ENCODE measurements around the gene RAX2. TPM values are rescaled to one million over a fixed set of nuclear protein-coding genes. Genes with fewer than 3 reads are reported as not detected.

The RAX2 gene
- total and polyA plus RNA-seq, 2 of the 13 experiments (the other 11 are each of a cell fraction or from before 2014, with no cell fraction given), result not detected

DNA sequence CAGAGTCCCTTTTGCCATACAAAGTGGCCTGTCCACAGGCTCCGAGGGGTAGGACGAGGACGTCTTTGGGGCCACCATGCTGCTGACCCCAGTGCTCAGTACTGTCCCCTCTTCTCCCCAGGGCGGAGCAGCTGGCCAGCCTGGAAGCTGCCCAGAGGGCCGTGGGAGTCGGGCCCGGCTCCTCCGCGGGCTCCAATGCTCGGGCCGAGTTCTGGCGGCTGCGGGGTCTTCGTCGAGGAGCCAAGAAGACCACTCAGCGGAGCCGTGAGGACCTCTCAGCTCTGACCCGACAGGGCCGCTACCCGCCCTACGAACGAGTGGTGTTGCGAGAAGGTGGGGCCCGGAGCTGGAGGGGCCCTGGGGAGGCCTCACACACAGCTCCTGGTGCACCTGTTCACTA lies 31.6 kb downstream of the RAX2 start:
- H3K36me3 ChIP-seq (replicated peaks in 1 of 2; ENCODE audit: control insufficient read depth in 1 of 2, insufficient read depth in 2 of 2, low read length in 2 of 2), result 0 out of 5 replicates have a peak, but pooled peaks cover 0 to 3% of the 10 kb centered on the region in 2 experiments
- no TSS peak for BruUV-seq (replicated peaks)
- POLR2A ChIA-PET, result no interaction called here
- intact Hi-C loops (cut with micrococcal nuclease; ENCODE audit: unreplicated experiment), result no loop called here
- H4K20me1 ChIP-seq (ENCODE audit: insufficient read depth, low read length), result no peaks in the 10 kb centered on the region
- H3K4me1 ChIP-seq (ENCODE audit: insufficient read depth, low read length), result no peaks in the 10 kb centered on the region
- in situ Hi-C loops (cut with HindIII; ENCODE audit: extremely low pct_ligation_motif_present, low pct_unique_long_range_greater_than_20kb), result no loop called here
- H3K9ac ChIP-seq (ENCODE audit: insufficient read depth, low read depth, low read length), result no peak overlapping the region
- no peak overlapping the region for H3K27ac ChIP-seq (ENCODE audit: extremely low read length, insufficient read depth, low read length)
- H3K79me2 ChIP-seq (ENCODE audit: insufficient read depth, low read length), result no peaks in the 10 kb centered on the region
- no peak for ATAC-seq
- H2AFZ ChIP-seq (ENCODE audit: low read length), result no peak overlapping the region
- no peak for FAIRE-seq
- H3K9me3 ChIP-seq (ENCODE audit: low read length), result no peaks in the 10 kb centered on the region
- 94% methylated on average over 24 of the region's 24 CpGs for WGBS (ENCODE audit: low lambda C conversion rate)
- H3K4me2 ChIP-seq (ENCODE audit: low read depth, low read length), result no peak overlapping the region
- no peaks in the 10 kb centered on the region for H3K27me3 ChIP-seq (ENCODE audit: control insufficient read depth in 1 of 2, insufficient read depth in 2 of 2, low read length in 2 of 2)
- no peak for DNase-seq (ENCODE audit: low spot score)
- CTCF ChIA-PET (ENCODE audit: low intra/inter-chr PET ratio, low total read pairs), result no interaction called here
- H3K4me3 ChIP-seq (replicated peaks in 1 of 3; ENCODE audit: insufficient read depth in 1 of 3, low read depth in 2 of 3, low read length in 3 of 3), result no peak overlapping the region
- TF ChIP-seq ZSCAN29 (CRISPR knock-in tag; conservative IDR thresholded peaks at IDR 0.05), result no peak
- TF ChIP-seq PHB2 (IDR thresholded peaks at IDR 0.05; ENCODE audit: partially characterized antibody), result no peak
- TF ChIP-seq KAT7 (CRISPR knock-in tag; IDR thresholded peaks at IDR 0.05; ENCODE audit: borderline replicate concordance), result no peak
- TF ChIP-seq, protein P1, sequence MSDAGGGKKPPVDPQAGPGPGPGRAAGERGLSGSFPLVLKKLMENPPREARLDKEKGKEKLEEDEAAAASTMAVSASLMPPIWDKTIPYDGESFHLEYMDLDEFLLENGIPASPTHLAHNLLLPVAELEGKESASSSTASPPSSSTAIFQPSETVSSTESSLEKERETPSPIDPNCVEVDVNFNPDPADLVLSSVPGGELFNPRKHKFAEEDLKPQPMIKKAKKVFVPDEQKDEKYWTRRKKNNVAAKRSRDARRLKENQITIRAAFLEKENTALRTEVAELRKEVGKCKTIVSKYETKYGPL (CRISPR knock-in tag; IDR thresholded peaks at IDR 0.05), result no peak
- no peak for TF ChIP-seq ZBTB7A (CRISPR knock-in tag; IDR thresholded peaks at IDR 0.05)
- TF ChIP-seq, protein P2, sequence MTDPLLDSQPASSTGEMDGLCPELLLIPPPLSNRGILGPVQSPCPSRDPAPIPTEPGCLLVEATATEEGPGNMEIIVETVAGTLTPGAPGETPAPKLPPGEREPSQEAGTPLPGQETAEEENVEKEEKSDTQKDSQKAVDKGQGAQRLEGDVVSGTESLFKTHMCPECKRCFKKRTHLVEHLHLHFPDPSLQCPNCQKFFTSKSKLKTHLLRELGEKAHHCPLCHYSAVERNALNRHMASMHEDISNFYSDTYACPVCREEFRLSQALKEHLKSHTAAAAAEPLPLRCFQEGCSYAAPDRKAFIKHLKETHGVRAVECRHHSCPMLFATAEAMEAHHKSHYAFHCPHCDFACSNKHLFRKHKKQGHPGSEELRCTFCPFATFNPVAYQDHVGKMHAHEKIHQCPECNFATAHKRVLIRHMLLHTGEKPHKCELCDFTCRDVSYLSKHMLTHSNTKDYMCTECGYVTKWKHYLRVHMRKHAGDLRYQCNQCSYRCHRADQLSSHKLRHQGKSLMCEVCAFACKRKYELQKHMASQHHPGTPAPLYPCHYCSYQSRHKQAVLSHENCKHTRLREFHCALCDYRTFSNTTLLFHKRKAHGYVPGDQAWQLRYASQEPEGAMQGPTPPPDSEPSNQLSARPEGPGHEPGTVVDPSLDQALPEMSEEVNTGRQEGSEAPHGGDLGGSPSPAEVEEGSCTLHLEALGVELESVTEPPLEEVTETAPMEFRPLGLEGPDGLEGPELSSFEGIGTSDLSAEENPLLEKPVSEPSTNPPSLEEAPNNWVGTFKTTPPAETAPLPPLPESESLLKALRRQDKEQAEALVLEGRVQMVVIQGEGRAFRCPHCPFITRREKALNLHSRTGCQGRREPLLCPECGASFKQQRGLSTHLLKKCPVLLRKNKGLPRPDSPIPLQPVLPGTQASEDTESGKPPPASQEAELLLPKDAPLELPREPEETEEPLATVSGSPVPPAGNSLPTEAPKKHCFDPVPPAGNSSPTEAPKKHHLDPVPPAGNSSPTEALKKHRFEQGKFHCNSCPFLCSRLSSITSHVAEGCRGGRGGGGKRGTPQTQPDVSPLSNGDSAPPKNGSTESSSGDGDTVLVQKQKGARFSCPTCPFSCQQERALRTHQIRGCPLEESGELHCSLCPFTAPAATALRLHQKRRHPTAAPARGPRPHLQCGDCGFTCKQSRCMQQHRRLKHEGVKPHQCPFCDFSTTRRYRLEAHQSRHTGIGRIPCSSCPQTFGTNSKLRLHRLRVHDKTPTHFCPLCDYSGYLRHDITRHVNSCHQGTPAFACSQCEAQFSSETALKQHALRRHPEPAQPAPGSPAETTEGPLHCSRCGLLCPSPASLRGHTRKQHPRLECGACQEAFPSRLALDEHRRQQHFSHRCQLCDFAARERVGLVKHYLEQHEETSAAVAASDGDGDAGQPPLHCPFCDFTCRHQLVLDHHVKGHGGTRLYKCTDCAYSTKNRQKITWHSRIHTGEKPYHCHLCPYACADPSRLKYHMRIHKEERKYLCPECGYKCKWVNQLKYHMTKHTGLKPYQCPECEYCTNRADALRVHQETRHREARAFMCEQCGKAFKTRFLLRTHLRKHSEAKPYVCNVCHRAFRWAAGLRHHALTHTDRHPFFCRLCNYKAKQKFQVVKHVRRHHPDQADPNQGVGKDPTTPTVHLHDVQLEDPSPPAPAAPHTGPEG (CRISPR knock-in tag; IDR thresholded peaks at IDR 0.05), result no peak
- no peak for TF ChIP-seq ZNF747 (CRISPR knock-in tag; IDR thresholded peaks at IDR 0.05; ENCODE audit: borderline replicate concordance)
- no peak for TF ChIP-seq AGO1 (IDR thresholded peaks at IDR 0.05; ENCODE audit: low read depth, low read length, poor library complexity, severe bottlenecking)
- TF ChIP-seq, protein P3, sequence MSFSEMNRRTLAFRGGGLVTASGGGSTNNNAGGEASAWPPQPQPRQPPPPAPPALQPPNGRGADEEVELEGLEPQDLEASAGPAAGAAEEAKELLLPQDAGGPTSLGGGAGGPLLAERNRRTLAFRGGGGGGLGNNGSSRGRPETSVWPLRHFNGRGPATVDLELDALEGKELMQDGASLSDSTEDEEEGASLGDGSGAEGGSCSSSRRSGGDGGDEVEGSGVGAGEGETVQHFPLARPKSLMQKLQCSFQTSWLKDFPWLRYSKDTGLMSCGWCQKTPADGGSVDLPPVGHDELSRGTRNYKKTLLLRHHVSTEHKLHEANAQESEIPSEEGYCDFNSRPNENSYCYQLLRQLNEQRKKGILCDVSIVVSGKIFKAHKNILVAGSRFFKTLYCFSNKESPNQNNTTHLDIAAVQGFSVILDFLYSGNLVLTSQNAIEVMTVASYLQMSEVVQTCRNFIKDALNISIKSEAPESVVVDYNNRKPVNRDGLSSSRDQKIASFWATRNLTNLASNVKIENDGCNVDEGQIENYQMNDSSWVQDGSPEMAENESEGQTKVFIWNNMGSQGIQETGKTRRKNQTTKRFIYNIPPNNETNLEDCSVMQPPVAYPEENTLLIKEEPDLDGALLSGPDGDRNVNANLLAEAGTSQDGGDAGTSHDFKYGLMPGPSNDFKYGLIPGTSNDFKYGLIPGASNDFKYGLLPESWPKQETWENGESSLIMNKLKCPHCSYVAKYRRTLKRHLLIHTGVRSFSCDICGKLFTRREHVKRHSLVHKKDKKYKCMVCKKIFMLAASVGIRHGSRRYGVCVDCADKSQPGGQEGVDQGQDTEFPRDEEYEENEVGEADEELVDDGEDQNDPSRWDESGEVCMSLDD (CRISPR knock-in tag; IDR thresholded peaks at IDR 0.05; ENCODE audit: borderline replicate concordance), result no peak
- TF ChIP-seq ATRX (CRISPR knock-in tag; IDR thresholded peaks at IDR 0.05; ENCODE audit: borderline replicate concordance), result no peak
- no peak for TF ChIP-seq CHCHD3 (CRISPR knock-in tag; IDR thresholded peaks at IDR 0.05)
- TF ChIP-seq, protein P4, sequence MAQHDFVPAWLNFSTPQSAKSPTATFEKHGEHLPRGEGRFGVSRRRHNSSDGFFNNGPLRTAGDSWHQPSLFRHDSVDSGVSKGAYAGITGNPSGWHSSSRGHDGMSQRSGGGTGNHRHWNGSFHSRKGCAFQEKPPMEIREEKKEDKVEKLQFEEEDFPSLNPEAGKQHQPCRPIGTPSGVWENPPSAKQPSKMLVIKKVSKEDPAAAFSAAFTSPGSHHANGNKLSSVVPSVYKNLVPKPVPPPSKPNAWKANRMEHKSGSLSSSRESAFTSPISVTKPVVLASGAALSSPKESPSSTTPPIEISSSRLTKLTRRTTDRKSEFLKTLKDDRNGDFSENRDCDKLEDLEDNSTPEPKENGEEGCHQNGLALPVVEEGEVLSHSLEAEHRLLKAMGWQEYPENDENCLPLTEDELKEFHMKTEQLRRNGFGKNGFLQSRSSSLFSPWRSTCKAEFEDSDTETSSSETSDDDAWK (CRISPR knock-in tag; IDR thresholded peaks at IDR 0.05), result no peak
- no peak for TF ChIP-seq ZNF451 (CRISPR knock-in tag; IDR thresholded peaks at IDR 0.05)
